Measurements from ENCODE around the gene SHQ1. TPM values are rescaled to one million over a fixed set of nuclear protein-coding genes. Genes with fewer than 3 reads are reported as not detected.
"Not testable (repeated sequence)": the region's sequence is repeated elsewhere in the genome, so short reads cannot be mapped to it uniquely, and the experiment has no call there.

Gene SHQ1
- total and polyA plus RNA-seq, 2 experiments from 2014 or later: 18.3 to 28.7 TPM

DNA sequence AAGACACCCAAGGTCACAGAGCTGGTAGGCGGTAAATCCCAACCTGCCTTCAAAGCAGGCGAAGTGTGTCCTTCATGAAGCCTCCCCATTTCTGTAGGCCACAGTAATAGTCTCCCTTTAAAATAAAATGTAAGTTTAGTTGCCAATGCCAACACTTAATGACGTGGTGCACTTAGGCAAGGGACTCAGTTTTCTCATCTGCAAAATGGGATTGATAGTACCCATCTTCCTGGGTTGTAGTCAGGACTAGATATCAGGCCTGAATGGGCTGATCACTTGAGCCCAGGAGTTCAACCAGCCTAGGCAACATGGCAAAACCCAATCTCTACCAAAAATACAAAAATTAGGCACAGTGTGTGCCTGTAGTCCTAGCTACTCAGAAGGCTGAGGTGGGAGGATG is 114.6 kb downstream of the SHQ1 start:
- H3K9me3 Mint-ChIP-seq: peaks cover 28% of the 10 kb centered on the region
- TF ChIP-seq, protein P1, sequence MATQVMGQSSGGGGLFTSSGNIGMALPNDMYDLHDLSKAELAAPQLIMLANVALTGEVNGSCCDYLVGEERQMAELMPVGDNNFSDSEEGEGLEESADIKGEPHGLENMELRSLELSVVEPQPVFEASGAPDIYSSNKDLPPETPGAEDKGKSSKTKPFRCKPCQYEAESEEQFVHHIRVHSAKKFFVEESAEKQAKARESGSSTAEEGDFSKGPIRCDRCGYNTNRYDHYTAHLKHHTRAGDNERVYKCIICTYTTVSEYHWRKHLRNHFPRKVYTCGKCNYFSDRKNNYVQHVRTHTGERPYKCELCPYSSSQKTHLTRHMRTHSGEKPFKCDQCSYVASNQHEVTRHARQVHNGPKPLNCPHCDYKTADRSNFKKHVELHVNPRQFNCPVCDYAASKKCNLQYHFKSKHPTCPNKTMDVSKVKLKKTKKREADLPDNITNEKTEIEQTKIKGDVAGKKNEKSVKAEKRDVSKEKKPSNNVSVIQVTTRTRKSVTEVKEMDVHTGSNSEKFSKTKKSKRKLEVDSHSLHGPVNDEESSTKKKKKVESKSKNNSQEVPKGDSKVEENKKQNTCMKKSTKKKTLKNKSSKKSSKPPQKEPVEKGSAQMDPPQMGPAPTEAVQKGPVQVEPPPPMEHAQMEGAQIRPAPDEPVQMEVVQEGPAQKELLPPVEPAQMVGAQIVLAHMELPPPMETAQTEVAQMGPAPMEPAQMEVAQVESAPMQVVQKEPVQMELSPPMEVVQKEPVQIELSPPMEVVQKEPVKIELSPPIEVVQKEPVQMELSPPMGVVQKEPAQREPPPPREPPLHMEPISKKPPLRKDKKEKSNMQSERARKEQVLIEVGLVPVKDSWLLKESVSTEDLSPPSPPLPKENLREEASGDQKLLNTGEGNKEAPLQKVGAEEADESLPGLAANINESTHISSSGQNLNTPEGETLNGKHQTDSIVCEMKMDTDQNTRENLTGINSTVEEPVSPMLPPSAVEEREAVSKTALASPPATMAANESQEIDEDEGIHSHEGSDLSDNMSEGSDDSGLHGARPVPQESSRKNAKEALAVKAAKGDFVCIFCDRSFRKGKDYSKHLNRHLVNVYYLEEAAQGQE (IDR thresholded peaks at IDR 0.05; ENCODE audit: unreplicated experiment): no peak
- TF ChIP-seq POLR2AphosphoS5 (IDR thresholded peaks at IDR 0.05; ENCODE audit: low read depth) (no peak), EZH2phosphoT487 (IDR thresholded peaks at IDR 0.05; ENCODE audit: unreplicated experiment) (no peak), CREB1 (CRISPR knock-in tag; IDR thresholded peaks at IDR 0.05; ENCODE audit: low read depth) (no peak)
- TF ChIP-seq, protein P2, sequence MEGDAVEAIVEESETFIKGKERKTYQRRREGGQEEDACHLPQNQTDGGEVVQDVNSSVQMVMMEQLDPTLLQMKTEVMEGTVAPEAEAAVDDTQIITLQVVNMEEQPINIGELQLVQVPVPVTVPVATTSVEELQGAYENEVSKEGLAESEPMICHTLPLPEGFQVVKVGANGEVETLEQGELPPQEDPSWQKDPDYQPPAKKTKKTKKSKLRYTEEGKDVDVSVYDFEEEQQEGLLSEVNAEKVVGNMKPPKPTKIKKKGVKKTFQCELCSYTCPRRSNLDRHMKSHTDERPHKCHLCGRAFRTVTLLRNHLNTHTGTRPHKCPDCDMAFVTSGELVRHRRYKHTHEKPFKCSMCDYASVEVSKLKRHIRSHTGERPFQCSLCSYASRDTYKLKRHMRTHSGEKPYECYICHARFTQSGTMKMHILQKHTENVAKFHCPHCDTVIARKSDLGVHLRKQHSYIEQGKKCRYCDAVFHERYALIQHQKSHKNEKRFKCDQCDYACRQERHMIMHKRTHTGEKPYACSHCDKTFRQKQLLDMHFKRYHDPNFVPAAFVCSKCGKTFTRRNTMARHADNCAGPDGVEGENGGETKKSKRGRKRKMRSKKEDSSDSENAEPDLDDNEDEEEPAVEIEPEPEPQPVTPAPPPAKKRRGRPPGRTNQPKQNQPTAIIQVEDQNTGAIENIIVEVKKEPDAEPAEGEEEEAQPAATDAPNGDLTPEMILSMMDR (conservative IDR thresholded peaks at IDR 0.05; ENCODE audit: low read depth in 2 of 2): no peak
- no peak overlapping the region for H3K4me3 Mint-ChIP-seq
- ATAC-seq (no peak), DNase-seq (ENCODE audit: low spot score) (no peak)
- H3K79me2 ChIP-seq (replicated peaks; ENCODE audit: insufficient read depth): no peaks in the 10 kb centered on the region
- peaks cover 14% of the 10 kb centered on the region for H3K4me1 ChIP-seq (ENCODE audit: insufficient read depth)
- no peaks in the 10 kb centered on the region for H3K36me3 ChIP-seq (ENCODE audit: insufficient read depth)
- H4K20me1 ChIP-seq (replicated peaks; ENCODE audit: insufficient read depth): no peaks in the 10 kb centered on the region
- no peak overlapping the region for H3K4me2 ChIP-seq
- no peak overlapping the region for H2AFZ ChIP-seq
- no peaks in the 10 kb centered on the region for H3K9me2 ChIP-seq (ENCODE audit: insufficient read depth)
- peaks cover 15% of the 10 kb centered on the region; the same call in 2 of the 3 replicates for H3K4me1 Mint-ChIP-seq
- no peaks in the 10 kb centered on the region for H3K27me3 Mint-ChIP-seq (ENCODE audit: insufficient read depth, low read depth, poor library complexity)
- peaks cover 17% of the 10 kb centered on the region for H3K36me3 Mint-ChIP-seq (ENCODE audit: low read depth)
- no peaks in the 10 kb centered on the region for H3K27me3 ChIP-seq (ENCODE audit: insufficient read depth)
- no peak overlapping the region for H3K27ac ChIP-seq (ENCODE audit: low read depth)
- no peak overlapping the region for H3K27ac Mint-ChIP-seq
- H3K4me3 ChIP-seq: no peak overlapping the region
- H3F3A ChIP-seq (replicated peaks; ENCODE audit: low read depth): no peaks in the 10 kb centered on the region

DNA sequence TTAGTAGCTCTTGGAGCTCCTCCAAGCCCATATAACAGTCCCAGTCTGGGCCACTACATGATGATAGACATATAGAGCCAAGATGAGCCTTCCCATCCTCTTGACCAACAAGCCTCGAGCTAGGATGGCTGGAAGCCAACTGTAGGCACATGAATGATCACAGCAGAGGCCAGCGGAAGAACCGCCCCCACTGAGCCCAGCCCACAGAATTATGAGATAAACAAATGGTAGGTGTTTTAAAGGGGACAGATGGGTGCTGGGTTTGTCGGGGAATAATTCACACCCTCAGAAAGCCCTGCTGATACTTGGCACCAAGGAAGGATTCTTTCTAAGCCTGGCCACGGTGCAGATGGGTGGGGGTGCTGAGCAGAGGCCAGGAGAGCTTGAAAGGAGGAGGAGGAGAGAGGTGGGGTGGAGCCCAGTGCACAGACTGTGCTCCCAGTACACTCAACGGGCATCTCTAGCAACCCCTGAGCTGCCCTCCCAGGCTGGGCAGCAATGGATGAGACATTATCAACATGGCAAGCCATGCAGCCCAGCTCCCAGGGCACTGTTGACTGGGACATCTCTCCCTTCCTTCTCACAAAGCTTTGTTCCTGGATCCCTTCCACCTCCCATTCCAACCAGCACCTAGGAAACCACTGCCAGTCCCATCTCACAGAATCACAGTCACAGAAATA is 115.4 kb downstream of the SHQ1 start:
- H3K4me1 Mint-ChIP-seq; H3K27ac Mint-ChIP-seq; H2AFZ ChIP-seq; H3K4me3 ChIP-seq; H3F3A ChIP-seq (replicated peaks; ENCODE audit: low read depth); H3K27me3 Mint-ChIP-seq (ENCODE audit: insufficient read depth, low read depth, poor library complexity); DNase-seq (ENCODE audit: low spot score); H3K27me3 ChIP-seq (ENCODE audit: insufficient read depth); H4K20me1 ChIP-seq (replicated peaks; ENCODE audit: insufficient read depth); H3K4me3 Mint-ChIP-seq; ATAC-seq; H3K36me3 ChIP-seq (ENCODE audit: insufficient read depth); H3K79me2 ChIP-seq (replicated peaks; ENCODE audit: insufficient read depth); H3K27ac ChIP-seq (ENCODE audit: low read depth); H3K4me2 ChIP-seq; H3K9me2 ChIP-seq (ENCODE audit: insufficient read depth): not testable (repeated sequence)
- Mint-ChIP-seq H3K9me3 (peaks cover 28% of the 10 kb centered on the region), H3K36me3 (ENCODE audit: low read depth) (peaks cover 17% of the 10 kb centered on the region)
- TF ChIP-seq ZNF331 (CRISPR knock-in tag; IDR thresholded peaks at IDR 0.05; ENCODE audit: low read depth): peak; percentile 91
- H3K4me1 ChIP-seq (ENCODE audit: insufficient read depth): peaks cover 11% of the 10 kb centered on the region
